H1 (cell line): ENCODE data around the gene AHSP. TPM values are rescaled to one million over a fixed set of nuclear protein-coding genes. Genes with fewer than 3 reads are reported as not detected.

Source experiments
- CEBPB ChIP-seq: IDR thresholded peaks from 2 replicates; pipeline ENCODE4 v1.6.1; 2012; ENCODE audit warnings: low read depth, low read length
- GTF2F1 ChIP-seq: IDR thresholded peaks from 2 replicates; pipeline ENCODE4 v1.6.1; 2012; ENCODE audit warnings: low read depth, low read length, improper control_type of control experiment, borderline replicate concordance
- NRF1 ChIP-seq: IDR thresholded peaks from 2 replicates; pipeline ENCODE4 v1.6.1; 2011; ENCODE audit warnings: mild to moderate bottlenecking, low read depth, low read length, improper control_type of control experiment
- RXRA ChIP-seq: IDR thresholded peaks from 2 replicates; pipeline ENCODE4 v1.6.1; 2011; ENCODE audit warnings: low read depth, mild to moderate bottlenecking, low read length, moderate library complexity; ENCODE audit not compliant: insufficient read depth
- SIN3A ChIP-seq, 2 experiments: IDR thresholded peaks in 1 of 2; conservative IDR thresholded peaks in 1 of 2; 2 replicates each; pipeline ENCODE4 v1.6.1; 2011 to 2012; ENCODE audit warnings: low read length in 2 of 2, improper control_type of control experiment in 1 of 2, low read depth in 1 of 2, mild to moderate bottlenecking in 1 of 2
- TCF12 ChIP-seq: IDR thresholded peaks from 2 replicates; pipeline ENCODE4 v1.6.1; 2011; ENCODE audit warnings: low read depth, mild to moderate bottlenecking, low read length
- polyA plus RNA-seq, 7 experiments: library from polyadenylated mRNA; depleted of rRNA in 3 of 7; stranded (reverse) in 5 of 7; unstranded in 2 of 7; fragments of >200 nt in 5 of 7; fragments of 200-250 nt in 2 of 7; gene quantifications; 1 replicate in 5 of 7; 2 replicates in 1 of 7; 4 replicates in 1 of 7; pipeline versions ENCODE4 v1.2.1 to v1.2.3, GENCODE V29; 2011 to 2013; ENCODE audit warnings: missing spikeins in 2 of 7, mixed read lengths in 2 of 7
- total RNA-seq: library from RNA; stranded (reverse); fragmentation: NEBNext Ultra II Directional; extraction: Animal tissue kit (Norgen Biotek cat#: 25700); gene quantifications from 2 replicates; pipeline ENCODE4 v1.2.1, GENCODE V29; 2021

Gene AHSP
- total and polyA plus RNA-seq, 2 of the 8 experiments (the other 6 are each of a cell fraction or from before 2014, with no cell fraction given), result 0.91 to 15.3 TPM

- TF ChIP-seq SIN3A (conservative IDR thresholded peaks at IDR 0.05 in 1 of 2, IDR thresholded peaks at IDR 0.05 in 1 of 2; ENCODE audit: low read depth in 1 of 2, low read length in 2 of 2) (no peak), GTF2F1 (no peak), CEBPB (no peak), TCF12 (no peak), NRF1 (no peak), RXRA (no peak)
Measured at GRCh38 chr16:31479751-31480150, 47.9 kb upstream of the AHSP start (continued).
